ENCODE measurements around the gene VAV2. TPM values are rescaled to one million over a fixed set of nuclear protein-coding genes. Genes with fewer than 3 reads are reported as not detected.

The VAV2 gene
- polyA plus RNA-seq, 1 of the 3 experiments (the other 2 are of a cell fraction) = 14.9 TPM

DNA sequence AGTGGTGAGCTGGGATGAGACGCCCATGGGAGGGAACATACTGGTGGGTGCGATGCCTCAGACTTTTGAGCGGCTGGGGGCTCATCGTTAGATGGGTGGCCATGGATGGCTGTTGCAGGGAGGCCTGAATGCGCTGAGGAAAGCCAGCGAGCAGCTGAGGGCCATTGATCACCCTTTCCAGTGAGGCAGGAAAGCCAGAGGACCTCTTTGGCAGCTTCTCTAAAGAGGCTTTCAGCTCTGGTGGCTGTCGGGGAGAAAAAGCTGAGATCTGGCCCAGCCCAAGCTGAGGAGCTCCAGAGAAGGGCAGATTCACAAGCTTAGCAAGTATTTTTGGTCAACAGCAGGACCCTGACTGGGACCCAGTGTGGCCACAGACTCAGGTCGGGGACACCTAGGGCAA lies 13.3 kb upstream of the VAV2 start (continued):
- TF ChIP-seq, protein P1, sequence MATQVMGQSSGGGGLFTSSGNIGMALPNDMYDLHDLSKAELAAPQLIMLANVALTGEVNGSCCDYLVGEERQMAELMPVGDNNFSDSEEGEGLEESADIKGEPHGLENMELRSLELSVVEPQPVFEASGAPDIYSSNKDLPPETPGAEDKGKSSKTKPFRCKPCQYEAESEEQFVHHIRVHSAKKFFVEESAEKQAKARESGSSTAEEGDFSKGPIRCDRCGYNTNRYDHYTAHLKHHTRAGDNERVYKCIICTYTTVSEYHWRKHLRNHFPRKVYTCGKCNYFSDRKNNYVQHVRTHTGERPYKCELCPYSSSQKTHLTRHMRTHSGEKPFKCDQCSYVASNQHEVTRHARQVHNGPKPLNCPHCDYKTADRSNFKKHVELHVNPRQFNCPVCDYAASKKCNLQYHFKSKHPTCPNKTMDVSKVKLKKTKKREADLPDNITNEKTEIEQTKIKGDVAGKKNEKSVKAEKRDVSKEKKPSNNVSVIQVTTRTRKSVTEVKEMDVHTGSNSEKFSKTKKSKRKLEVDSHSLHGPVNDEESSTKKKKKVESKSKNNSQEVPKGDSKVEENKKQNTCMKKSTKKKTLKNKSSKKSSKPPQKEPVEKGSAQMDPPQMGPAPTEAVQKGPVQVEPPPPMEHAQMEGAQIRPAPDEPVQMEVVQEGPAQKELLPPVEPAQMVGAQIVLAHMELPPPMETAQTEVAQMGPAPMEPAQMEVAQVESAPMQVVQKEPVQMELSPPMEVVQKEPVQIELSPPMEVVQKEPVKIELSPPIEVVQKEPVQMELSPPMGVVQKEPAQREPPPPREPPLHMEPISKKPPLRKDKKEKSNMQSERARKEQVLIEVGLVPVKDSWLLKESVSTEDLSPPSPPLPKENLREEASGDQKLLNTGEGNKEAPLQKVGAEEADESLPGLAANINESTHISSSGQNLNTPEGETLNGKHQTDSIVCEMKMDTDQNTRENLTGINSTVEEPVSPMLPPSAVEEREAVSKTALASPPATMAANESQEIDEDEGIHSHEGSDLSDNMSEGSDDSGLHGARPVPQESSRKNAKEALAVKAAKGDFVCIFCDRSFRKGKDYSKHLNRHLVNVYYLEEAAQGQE (IDR thresholded peaks at IDR 0.05; ENCODE audit: low read depth, low read length) = no peak
- TF ChIP-seq FOXM1 (IDR thresholded peaks at IDR 0.05; ENCODE audit: low read depth) (no peak), TEAD4 (IDR thresholded peaks at IDR 0.05; ENCODE audit: borderline replicate concordance, insufficient read depth) (no peak), RAD21 (IDR thresholded peaks at IDR 0.05; ENCODE audit: low read length) (no peak), RFX5 (IDR thresholded peaks at IDR 0.05; ENCODE audit: low read length) (no peak), CHD2 (IDR thresholded peaks at IDR 0.05; ENCODE audit: low read length, partially characterized antibody) (no peak), JUND (IDR thresholded peaks at IDR 0.05) (no peak)
- TF ChIP-seq, protein P2, sequence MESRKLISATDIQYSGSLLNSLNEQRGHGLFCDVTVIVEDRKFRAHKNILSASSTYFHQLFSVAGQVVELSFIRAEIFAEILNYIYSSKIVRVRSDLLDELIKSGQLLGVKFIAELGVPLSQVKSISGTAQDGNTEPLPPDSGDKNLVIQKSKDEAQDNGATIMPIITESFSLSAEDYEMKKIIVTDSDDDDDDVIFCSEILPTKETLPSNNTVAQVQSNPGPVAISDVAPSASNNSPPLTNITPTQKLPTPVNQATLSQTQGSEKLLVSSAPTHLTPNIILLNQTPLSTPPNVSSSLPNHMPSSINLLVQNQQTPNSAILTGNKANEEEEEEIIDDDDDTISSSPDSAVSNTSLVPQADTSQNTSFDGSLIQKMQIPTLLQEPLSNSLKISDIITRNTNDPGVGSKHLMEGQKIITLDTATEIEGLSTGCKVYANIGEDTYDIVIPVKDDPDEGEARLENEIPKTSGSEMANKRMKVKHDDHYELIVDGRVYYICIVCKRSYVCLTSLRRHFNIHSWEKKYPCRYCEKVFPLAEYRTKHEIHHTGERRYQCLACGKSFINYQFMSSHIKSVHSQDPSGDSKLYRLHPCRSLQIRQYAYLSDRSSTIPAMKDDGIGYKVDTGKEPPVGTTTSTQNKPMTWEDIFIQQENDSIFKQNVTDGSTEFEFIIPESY (IDR thresholded peaks at IDR 0.05; ENCODE audit: borderline replicate concordance, low read depth) = no peak

DNA sequence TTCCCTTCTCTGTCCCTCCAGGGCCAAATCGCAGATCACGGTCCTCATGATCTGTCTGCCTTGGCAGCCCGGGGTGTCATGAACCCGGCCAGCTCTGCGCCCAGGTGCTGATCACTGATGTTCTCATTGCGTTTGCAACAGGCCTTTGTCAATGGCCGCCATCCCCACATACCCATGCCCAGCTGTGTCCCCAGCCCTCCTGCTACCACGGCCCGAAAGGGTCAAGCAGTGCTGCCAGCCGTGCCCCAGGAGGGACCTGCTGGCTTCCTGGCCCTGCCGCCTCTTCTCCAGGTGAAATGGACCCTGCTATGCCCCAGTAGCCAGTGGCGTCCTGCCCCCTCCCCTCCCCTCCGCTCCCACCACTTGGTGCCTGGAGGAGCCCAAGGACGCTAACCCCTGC lies 12.8 kb upstream of the VAV2 start:
- H2AFZ ChIP-seq (ENCODE audit: low read depth) = no peak overlapping the region
- no peaks in the 10 kb centered on the region for H4K20me1 ChIP-seq (ENCODE audit: insufficient read depth)
- no peak overlapping the region for H3K9ac ChIP-seq
- DNase-seq = no peak
- H3F3A ChIP-seq (replicated peaks; ENCODE audit: insufficient read depth) = no peaks in the 10 kb centered on the region
- no peak overlapping the region for H3K27ac ChIP-seq (ENCODE audit: low read depth in 2 of 2, low read length in 1 of 2)
- no peaks in the 10 kb centered on the region for H3K36me3 ChIP-seq (replicated peaks in 1 of 2; ENCODE audit: control insufficient read depth in 1 of 2, insufficient read depth in 2 of 2, low read length in 1 of 2)
- H3K9me3 ChIP-seq = no peaks in the 10 kb centered on the region
- H3K4me1 ChIP-seq (ENCODE audit: control insufficient read depth in 1 of 2, insufficient read depth in 2 of 2, low read depth in 1 of 2, low read length in 1 of 2) = peaks cover 0 to 11% of the 10 kb centered on the region in 2 experiments; a peak in 1 of 4 replicates
- no peaks in the 10 kb centered on the region for H3K27me3 ChIP-seq (ENCODE audit: insufficient read depth)
- H3K9me2 ChIP-seq = no peaks in the 10 kb centered on the region
- ChIA-PET CTCF (interaction anchor here (0.7 to 7.3 kb wide), 5 partner anchors 11 to 262 kb away, joined by 3 to 72 read pairs (median 6); no protein-coding TSS in a partner anchor), POLR2A (no interaction called here)
- WGBS (ENCODE audit: low lambda C conversion rate) = 20% methylated on average over 3 of the region's 14 CpGs
- no peaks in the 10 kb centered on the region for H3K79me2 ChIP-seq (ENCODE audit: insufficient read depth)
- H3K4me2 ChIP-seq = no peak overlapping the region
- H3K4me3 ChIP-seq (ENCODE audit: low read depth in 2 of 2, low read length in 1 of 2) = no peak overlapping the region
- TF ChIP-seq, protein P3, sequence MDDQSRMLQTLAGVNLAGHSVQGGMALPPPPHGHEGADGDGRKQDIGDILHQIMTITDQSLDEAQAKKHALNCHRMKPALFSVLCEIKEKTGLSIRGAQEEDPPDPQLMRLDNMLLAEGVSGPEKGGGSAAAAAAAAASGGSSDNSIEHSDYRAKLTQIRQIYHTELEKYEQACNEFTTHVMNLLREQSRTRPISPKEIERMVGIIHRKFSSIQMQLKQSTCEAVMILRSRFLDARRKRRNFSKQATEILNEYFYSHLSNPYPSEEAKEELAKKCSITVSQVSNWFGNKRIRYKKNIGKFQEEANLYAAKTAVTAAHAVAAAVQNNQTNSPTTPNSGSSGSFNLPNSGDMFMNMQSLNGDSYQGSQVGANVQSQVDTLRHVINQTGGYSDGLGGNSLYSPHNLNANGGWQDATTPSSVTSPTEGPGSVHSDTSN (IDR thresholded peaks at IDR 0.05) = no peak
- TF ChIP-seq, protein P4, sequence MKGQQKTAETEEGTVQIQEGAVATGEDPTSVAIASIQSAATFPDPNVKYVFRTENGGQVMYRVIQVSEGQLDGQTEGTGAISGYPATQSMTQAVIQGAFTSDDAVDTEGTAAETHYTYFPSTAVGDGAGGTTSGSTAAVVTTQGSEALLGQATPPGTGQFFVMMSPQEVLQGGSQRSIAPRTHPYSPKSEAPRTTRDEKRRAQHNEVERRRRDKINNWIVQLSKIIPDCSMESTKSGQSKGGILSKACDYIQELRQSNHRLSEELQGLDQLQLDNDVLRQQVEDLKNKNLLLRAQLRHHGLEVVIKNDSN (IDR thresholded peaks at IDR 0.05; ENCODE audit: borderline replicate concordance, low read depth) = no peak
- no peak for TF ChIP-seq YY1 (IDR thresholded peaks at IDR 0.05; ENCODE audit: low read depth)
- no peak for TF ChIP-seq SMC3 (IDR thresholded peaks at IDR 0.05; ENCODE audit: low read depth, low read length)
- TF ChIP-seq, protein P5, sequence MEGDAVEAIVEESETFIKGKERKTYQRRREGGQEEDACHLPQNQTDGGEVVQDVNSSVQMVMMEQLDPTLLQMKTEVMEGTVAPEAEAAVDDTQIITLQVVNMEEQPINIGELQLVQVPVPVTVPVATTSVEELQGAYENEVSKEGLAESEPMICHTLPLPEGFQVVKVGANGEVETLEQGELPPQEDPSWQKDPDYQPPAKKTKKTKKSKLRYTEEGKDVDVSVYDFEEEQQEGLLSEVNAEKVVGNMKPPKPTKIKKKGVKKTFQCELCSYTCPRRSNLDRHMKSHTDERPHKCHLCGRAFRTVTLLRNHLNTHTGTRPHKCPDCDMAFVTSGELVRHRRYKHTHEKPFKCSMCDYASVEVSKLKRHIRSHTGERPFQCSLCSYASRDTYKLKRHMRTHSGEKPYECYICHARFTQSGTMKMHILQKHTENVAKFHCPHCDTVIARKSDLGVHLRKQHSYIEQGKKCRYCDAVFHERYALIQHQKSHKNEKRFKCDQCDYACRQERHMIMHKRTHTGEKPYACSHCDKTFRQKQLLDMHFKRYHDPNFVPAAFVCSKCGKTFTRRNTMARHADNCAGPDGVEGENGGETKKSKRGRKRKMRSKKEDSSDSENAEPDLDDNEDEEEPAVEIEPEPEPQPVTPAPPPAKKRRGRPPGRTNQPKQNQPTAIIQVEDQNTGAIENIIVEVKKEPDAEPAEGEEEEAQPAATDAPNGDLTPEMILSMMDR (IDR thresholded peaks at IDR 0.05) = no peak
- no peak for TF ChIP-seq MEF2A (IDR thresholded peaks at IDR 0.05; ENCODE audit: borderline replicate concordance, low read depth)
- TF ChIP-seq NFIC (IDR thresholded peaks at IDR 0.05; ENCODE audit: borderline replicate concordance) = no peak
- TF ChIP-seq NRF1 (IDR thresholded peaks at IDR 0.05; ENCODE audit: low read depth, low read length) = no peak
- no peak for TF ChIP-seq TAF1 (IDR thresholded peaks at IDR 0.05; ENCODE audit: borderline replicate concordance, low read depth, low read length)
- TF ChIP-seq ELF1 (IDR thresholded peaks at IDR 0.05) = no peak
- TF ChIP-seq FOXM1 (IDR thresholded peaks at IDR 0.05; ENCODE audit: low read depth) = no peak
- TF ChIP-seq, protein P1 (IDR thresholded peaks at IDR 0.05; ENCODE audit: low read depth, low read length) = no peak
- TF ChIP-seq POLR2AphosphoS5 (IDR thresholded peaks at IDR 0.05; ENCODE audit: low read depth, low read length) = no peak

All from SK-N-SH (cell line).